ENCODE measurements around the gene CDK5R2.
A peak's percentile ranks its signal among the peaks of the same experiment; 100 is the strongest.

Gene CDK5R2

DNA sequence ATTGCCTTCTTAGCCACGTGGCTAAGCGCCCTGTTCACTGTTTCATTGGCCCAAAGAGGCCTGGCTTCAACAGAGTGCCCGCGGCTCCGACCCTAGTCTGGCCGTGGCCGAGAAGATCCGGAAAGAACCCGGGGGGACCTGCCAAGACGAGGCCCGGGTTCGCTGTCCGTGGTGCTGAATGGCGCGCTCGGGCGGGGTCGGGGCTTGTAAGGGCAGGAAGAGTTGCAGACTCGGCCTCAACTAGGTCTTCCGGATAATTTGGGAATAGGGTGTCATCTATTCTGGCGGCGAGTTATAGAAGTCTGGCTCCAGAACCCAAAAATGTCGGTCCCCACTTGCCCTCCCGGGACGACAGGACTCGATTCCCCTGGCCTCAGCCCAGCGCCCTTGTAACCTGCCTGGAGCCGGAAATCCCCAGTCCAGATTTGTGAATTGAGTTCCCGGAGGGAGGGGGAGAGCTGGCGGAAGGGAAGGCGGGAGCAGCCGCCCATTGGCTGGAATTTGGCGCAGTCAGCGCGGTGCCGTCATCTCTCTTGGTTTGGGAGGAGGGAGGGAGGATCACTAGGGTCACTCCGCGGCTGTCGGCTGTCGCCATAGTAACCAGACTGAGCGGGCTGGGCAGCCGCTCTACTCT lies 3.5 kb downstream of the CDK5R2 start:
- DNase-seq: no peak

DNA sequence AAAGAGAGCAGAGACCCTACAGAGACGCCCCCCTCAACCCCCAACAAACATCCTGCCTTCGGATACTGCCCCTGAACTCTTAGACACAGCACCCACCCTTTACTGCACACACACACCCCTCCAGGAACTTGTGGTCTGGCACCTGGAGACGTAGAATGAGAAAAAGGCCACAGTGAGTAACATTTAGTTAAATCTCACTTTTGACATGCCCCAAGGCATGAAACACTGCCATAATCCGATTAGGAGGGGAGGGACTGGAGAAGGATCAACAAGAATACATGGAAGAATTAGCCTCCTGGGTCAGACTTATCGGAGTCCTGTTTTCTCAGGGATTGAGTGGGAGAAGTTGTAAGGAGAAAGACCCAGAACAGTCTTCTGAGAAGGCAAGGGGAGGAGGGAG lies 4.1 kb downstream of the CDK5R2 start:
- DNase-seq: no peak

DNA sequence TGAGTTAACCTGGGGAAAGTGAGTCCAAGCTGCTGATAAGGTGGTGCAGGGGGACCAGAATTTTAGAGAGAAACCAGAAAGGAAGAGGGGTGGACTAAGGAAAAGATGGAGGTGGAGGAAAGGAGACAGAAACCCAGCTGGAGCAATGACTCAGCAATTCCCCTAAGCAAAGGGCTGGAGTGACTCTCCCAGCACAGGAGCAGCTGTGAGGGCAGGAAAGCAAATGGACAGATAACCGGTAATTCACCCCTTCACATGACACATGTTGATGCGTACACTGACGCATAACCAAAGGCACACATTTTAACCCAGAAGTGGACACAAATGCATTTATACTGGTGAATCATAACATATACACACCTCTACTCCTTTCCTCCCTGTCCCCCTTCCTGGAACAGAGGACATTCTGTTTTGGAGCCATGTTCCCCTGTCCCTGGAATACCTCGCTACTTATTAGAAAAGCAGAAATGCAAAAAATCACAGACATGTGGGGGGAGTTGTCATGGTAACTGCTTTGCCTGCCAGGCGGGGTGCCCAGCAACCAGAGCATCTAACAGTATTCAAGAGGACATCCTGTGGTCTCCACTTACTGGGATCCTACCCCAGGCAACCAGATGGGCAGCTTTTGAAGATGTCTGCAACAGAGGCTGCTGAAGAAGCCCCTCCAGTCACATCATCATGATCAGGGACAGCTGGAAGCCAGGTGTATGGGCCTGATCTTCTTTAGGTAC lies 4.7 kb downstream of the CDK5R2 start:
- DNase-seq: no peak

- DNase-seq: no peak
Observed at GRCh38 chr2:218970894-218971293, 11.4 kb downstream of the CDK5R2 start.

DNA sequence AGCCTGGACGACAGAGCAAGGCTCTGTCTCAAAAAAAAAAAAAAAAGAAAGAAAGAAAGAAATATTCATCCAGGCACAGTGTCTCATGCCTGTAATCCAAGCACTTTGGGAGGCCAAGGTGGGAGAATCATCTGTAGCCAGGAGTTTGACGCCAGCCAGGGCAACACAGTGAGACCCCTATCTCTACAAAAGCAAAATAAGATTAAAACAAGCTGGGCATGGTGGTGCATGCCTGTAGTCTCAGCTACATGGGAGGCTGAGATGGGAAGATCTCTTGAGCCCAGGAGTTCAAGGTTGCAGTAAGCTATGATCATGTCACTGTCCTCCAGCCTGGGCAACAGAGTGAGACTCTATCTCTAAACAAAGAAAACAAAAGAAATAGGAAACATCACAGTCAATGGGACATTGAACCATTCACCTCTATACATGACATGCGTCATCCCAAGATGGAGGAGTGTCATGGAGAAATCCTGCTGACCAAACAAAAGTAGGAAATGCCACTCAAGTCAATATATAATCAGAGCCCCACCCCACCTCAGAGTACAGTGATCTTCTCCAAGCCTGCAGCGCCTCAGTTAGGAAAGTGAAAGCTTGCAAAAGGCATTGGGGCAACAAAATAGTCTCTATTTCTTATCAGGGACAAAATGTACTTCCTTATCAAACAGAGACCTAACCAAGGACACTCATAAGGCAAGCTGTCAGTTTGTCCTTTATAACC lies 15.8 kb downstream of the CDK5R2 start:
- DNase-seq: no peak

DNA sequence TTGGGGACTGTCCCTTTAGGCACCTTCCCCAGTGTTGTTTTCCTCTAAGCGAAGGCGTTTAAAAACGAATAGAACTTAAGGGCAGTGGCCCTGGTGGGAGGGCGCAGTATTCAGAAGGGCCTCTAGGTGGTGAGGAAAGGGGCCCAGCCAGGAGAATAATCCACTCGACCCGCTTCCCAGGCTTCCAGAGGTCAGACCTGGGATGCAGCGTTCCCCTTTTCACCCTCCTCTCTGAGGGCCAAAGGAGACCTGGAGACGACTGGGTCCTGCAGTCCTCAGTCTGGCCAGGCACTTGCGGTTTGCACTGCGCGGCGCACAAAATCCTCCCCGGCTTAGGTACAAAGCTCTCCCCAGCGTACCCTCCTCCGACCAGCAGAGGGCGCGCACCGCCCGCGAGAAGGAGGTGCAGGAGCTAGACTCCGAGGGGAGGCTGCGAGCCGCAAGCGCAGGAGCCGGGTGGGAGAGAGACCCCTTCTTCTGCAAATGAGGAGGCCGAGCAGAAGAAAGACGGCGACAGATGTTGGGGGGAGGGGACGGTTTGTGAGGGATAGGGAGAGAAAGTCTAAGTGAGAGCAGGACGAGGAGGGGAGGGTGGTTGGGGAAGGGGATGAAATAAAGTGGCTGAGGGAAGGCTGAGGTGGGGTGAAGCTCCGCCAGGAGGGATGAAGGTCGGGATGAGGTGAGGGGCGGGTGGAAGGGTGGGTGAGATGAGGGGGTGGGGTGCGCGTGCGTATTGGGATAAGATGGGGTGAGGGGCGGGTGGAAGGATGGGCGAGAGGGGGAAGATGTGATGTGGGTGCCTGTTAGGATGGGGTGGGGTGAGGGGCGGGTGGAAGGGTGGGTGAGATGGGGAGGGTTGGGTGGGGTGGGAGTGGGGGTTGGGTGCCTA lies 20.6 kb downstream of the CDK5R2 start:
- peak; percentile 61 to 68 for DNase-seq

DNA sequence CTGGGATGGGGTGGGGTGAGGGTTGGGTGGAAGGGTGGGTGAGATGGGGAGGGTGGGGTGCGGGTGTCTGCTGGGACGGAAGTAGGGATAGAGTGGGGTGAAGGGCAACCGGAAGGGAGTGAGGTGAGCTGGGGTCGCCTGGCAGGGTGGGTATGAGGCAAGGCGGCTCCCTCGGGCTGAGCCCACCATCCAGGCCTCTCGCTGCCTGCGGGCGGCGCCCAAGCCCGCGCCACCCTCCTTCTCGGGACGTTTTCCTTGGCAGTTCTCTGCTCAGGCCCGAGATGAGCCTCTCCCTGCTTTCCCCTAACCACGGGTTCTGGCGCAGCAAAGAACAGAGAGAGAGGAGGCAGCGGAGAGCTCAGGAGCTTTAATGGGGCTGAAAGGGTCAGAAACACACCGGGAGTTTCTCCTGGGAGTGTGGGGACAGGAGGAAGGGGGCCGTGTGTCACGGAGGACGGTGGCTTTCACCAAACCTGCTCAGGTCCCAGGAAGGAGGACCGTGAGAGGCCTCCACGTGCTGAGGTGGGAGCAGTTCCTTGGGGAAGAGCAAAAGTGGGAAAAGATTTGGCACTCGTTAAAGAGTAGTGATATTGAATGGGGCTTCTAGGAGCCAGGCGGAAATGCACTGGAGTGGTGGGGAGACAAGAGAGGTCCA lies 21.4 kb downstream of the CDK5R2 start:
- DNase-seq: no peak

DNA sequence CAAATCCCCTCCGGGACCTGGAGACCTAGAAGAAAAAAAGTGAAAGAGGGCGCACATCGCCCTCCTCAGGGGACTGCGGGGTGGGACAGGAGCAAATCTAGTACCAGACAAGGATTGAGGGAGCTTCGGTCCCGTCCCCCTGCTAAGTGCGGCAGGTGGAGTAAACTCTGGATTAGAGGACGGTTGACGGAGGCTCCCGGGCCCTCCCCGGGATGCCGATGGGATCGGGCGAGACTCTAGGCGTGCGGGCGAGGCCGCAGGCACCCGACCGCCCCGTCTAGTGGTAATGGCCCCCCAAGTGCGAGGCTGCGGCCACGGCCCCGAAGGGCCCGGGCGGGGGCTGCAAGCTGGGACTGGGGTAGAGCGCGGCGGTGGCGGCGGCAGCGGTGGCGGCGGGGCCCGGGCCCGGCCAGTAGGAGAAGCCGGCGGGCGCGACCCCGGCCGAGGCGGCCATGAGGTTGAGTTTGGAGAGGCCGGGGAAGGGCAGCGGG lies 22.0 kb downstream of the CDK5R2 start:
- no peak for DNase-seq

GRCh38 chr2:218981881-218982585 lies 22.6 kb downstream of the CDK5R2 start:
- no peak for DNase-seq

DNA sequence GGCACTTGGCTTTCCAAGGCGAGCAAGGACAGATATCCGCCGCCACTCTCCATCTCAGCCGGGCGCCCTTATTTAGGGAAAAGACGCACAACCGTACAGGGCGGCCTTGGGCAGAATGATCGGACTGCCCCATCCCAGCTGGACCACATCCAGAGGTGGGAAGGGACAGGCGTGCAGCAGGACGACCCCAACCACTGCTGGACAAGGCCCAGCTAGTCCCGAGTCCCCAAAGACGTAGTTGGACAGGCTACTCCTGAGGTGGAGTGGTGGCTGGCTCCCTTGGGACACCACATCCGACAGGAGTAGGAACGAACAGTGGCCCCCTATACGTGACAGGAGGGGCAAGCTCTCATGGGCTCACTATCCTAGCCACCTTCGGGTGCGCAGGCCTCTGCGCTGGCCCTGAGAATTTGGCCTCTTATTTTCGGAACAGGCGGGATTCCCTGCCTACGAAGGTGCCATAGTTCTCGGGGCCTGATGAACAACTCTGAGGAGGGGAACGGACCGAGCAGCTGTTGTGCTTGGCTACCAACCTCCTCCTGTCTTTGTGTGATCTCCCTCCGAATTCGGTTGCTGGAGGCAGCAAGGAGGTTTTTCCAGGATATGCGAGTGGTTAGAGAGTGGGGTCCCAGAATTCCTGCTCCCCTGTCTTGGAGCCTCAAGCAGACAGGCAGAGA lies 23.3 kb downstream of the CDK5R2 start:
- no peak for DNase-seq

- DNase-seq: no peak
Observed at GRCh38 chr2:218983263-218983933, 23.9 kb downstream of the CDK5R2 start.

- DNase-seq: no peak
Observed at GRCh38 chr2:218983934-218984238, 24.4 kb downstream of the CDK5R2 start.

GRCh38 chr2:218984239-218985020 lies 25.0 kb downstream of the CDK5R2 start:
- DNase-seq: no peak

- no peak for DNase-seq
Observed at GRCh38 chr2:218985021-218985324, 25.5 kb downstream of the CDK5R2 start, which contains the start of gene FEV. Gene FEV, minus strand, starts transcription at chr2:218985184. Its CDS starts 109 bp downstream, at chr2:218985075.

GRCh38 chr2:218985325-218986091 lies 26.0 kb downstream of the CDK5R2 start:
- no peak for DNase-seq

DNA sequence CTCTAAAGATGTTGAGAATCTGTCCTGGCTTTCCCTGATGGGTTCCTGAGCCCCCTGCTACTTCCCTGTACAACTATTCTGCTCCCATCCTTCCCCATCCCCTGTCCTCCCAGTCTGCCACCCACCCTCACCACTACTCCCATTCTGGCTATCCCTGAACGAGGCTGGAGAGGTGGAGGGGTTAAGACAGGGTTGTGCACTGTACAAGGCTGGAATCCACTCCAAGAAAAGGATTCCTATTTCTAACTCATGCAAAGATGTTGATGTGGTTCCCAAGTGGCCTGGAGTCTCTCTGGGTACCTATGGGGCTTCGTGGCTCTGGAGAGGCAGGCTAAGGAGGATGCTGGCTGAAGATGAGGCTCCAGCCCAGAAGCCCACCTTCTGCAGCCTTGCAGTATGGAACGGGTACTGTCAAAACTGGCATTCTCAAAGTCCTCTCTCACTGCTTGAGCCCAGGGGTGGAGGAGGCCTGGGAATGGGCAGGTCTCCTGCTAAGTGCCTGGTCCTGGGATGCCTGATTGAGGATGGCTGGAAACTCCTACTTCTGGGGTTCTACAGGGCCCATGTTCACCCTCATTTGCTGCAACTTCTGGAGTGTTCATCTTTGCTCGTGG lies 26.8 kb downstream of the CDK5R2 start:
- DNase-seq: no peak

DNA sequence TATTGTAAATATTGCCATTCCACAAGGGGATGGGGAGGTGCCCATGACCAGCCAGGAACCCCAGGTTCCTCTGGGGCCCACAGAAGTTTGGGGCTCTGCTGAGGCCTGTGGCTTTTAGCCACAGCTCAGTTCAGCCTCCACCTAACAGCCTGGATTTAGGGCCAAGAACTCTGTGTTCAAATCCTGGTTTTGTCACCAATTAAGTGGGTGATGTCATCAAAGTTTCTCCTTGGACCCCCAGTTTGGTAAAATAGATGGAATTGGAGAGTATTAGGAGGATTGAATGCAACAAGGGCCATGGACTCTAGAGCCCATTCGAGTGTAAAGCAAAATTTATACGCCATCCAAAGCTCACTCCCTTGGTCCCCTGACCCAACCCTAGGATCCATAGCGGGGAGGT lies 28.7 kb downstream of the CDK5R2 start:
- no peak for DNase-seq

DNA sequence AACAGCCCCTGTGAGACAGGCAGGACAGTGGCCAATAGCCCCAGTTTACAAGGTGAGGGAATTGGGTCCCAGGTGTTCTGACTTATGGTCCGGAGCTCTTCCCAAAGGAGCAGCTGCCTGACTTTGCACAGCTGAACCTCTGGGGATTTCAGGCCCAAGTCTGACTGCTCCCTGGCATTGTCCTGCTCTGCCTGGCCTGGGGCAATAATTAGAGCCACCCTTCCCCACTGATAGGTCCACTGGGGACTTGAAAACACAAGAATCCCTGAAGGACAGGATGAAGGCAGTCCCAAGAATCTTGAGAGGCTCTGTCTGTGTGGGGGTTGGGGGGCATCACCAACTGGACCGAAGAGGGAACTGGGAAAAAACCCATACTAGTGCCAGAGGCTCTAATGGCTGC lies 29.2 kb downstream of the CDK5R2 start:
- DNase-seq: no peak

DNA sequence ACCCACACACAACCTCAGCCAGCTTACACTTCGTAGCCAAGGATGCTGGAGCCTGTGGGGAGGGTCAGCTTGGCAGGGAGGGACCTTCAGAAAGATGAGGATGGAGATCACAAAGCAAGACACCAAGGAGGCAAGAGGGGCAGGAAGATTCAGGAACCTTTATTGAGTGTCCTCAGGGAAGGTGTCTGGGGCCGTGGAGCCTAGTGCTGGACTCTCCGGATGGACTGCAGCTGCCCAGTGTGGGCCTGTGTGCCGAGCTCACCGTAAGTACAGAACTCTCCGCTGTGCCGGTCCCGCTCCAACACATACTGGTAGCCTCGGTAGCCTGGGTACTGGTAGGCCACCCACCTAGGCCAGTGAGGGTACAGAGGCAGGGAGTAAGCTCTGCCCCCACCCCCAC lies 30.6 kb downstream of the CDK5R2 start:
- DNase-seq: no peak
